ENCODE measurements around the gene PRDM16.

DNA sequence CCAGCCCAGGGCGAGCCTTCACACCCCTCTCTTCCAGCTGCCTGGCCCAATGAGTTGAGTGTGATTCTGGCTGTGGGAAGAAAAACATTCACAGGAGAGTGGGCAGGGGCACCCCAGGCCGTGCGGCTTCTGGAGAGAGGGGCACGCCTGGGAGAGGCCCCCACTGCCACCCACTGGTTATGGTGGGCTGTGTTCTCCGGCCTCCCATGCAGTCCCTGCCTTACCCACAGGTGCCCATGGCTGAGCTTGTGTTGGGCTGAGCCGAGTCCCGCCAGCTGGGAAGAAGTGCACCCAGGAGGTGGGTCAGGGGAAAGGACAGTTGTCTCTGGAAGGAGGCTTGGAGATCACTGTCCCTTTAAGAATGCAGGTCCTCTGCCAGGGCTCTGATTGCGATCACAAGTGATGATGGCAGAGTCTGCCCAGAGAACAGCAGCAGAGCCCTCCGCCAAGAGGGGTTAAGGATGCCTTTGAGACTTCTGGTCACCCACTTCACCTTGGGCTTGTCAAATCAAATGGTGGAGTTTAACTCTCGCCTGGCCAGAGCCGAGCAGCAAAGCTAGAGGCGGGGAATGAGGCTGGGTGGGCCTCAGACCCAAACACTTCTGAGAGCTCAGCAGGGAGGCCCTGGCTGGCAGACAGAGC is 260.8 kb downstream of the PRDM16 start:
- no peak for TF ChIP-seq POLR2A (IDR thresholded peaks at IDR 0.05; ENCODE audit: extremely low read depth, insufficient read length)
- TF ChIP-seq, protein P1, sequence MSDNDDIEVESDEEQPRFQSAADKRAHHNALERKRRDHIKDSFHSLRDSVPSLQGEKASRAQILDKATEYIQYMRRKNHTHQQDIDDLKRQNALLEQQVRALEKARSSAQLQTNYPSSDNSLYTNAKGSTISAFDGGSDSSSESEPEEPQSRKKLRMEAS (IDR thresholded peaks at IDR 0.05; ENCODE audit: low read depth, low read length) = no peak
